Measurements from ENCODE around the gene C6orf15. TPM values are rescaled to one million over a fixed set of nuclear protein-coding genes. Genes with fewer than 3 reads are reported as not detected.
A peak's percentile ranks its signal among the peaks of the same experiment; 100 is the strongest.

Gene C6orf15
- total RNA-seq, 1 donor from 2014 or later, result not detected

- no peak for DNase-seq
- Mint-ChIP-seq H3K4me1 (ENCODE audit: low read depth, unreplicated experiment) (peaks cover 8% of the 10 kb centered on the region), H3K27me3 (ENCODE audit: unreplicated experiment) (peaks cover 6% of the 10 kb centered on the region), H3K27ac (ENCODE audit: unreplicated experiment) (no peak overlapping the region), H3K4me3 (ENCODE audit: unreplicated experiment) (no peak overlapping the region), H3K9me3 (ENCODE audit: unreplicated experiment) (no peaks in the 10 kb centered on the region), H3K36me3 (ENCODE audit: unreplicated experiment) (no peaks in the 10 kb centered on the region)
- no peak for TF ChIP-seq CTCF (IDR thresholded peaks at IDR 0.05; ENCODE audit: partially characterized antibody, unreplicated experiment)
Observed at GRCh38 chr6:31090973-31091364, 21.4 kb downstream of the C6orf15 start.

GRCh38 chr6:31090275-31090972 lies 22.0 kb downstream of the C6orf15 start:
- peaks cover 8% of the 10 kb centered on the region for H3K4me1 Mint-ChIP-seq (ENCODE audit: low read depth, unreplicated experiment)
- no peak for TF ChIP-seq CTCF (IDR thresholded peaks at IDR 0.05; ENCODE audit: partially characterized antibody, unreplicated experiment)
- no peak overlapping the region for H3K4me3 Mint-ChIP-seq (ENCODE audit: unreplicated experiment)
- H3K9me3 Mint-ChIP-seq (ENCODE audit: unreplicated experiment), result no peaks in the 10 kb centered on the region
- no peaks in the 10 kb centered on the region for H3K36me3 Mint-ChIP-seq (ENCODE audit: unreplicated experiment)
- DNase-seq, result no peak
- peaks cover 6% of the 10 kb centered on the region for H3K27me3 Mint-ChIP-seq (ENCODE audit: unreplicated experiment)
- H3K27ac Mint-ChIP-seq (ENCODE audit: unreplicated experiment), result no peak overlapping the region

DNA sequence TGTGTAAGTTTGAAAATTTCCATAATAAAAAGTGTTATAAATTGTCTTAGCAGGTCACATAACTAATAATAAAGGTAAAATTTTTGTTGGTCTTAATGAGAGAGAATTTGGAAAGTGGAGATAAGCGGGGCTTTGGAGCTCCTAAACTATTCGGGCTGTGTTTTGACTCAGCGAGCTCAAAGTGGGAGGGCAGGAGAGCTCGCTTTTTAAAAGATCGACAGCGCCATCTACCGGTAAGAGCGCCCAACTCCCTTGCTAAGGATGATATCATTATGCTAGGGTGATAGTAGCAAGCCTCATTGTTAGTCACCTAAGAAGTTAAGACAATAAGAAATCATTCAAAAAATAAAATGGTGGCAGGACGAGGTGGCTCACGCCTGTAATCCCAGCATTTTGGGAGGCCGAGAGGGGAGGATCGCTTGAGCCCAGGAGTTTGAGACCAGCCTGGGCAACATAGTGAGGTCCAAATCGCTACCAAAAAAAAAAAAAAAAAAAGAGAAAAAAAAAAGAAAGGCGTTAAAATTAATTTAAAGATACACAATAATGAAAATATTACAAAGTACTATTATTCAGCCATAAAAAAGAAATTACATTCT lies 24.8 kb downstream of the C6orf15 start:
- Mint-ChIP-seq H3K27ac (ENCODE audit: unreplicated experiment) (peak overlapping the region; percentile 65), H3K4me3 (ENCODE audit: unreplicated experiment) (no peak overlapping the region), H3K4me1 (ENCODE audit: low read depth, unreplicated experiment) (peaks cover 23% of the 10 kb centered on the region), H3K36me3 (ENCODE audit: unreplicated experiment) (no peaks in the 10 kb centered on the region), H3K9me3 (ENCODE audit: unreplicated experiment) (peaks cover 3% of the 10 kb centered on the region), H3K27me3 (ENCODE audit: unreplicated experiment) (peaks cover 4% of the 10 kb centered on the region)
- DNase-seq, result peak; percentile 90
- peak; percentile 86 for TF ChIP-seq CTCF (IDR thresholded peaks at IDR 0.05; ENCODE audit: partially characterized antibody, unreplicated experiment)

GRCh38 chr6:31086788-31087440 lies 25.5 kb downstream of the C6orf15 start:
- no peak for TF ChIP-seq CTCF (IDR thresholded peaks at IDR 0.05; ENCODE audit: partially characterized antibody, unreplicated experiment)
- peaks cover 3% of the 10 kb centered on the region for H3K9me3 Mint-ChIP-seq (ENCODE audit: unreplicated experiment)
- DNase-seq, result no peak
- peaks cover 3% of the 10 kb centered on the region for H3K27me3 Mint-ChIP-seq (ENCODE audit: unreplicated experiment)
- H3K4me3 Mint-ChIP-seq (ENCODE audit: unreplicated experiment), result peak overlapping the region; percentile 16
- H3K27ac Mint-ChIP-seq (ENCODE audit: unreplicated experiment), result peak overlapping the region; percentile 14
- no peaks in the 10 kb centered on the region for H3K36me3 Mint-ChIP-seq (ENCODE audit: unreplicated experiment)
- H3K4me1 Mint-ChIP-seq (ENCODE audit: low read depth, unreplicated experiment), result peaks cover 23% of the 10 kb centered on the region
